Esophagus squamous epithelium (tissue), 4 donors: Measurements from ENCODE around the gene KCNK4.

Source experiments
- POLR2A ChIP-seq, 4 donors: fragments of 450-650 bp; IDR thresholded peaks; one replicate each; pipeline ENCODE4 v1.6.1; 2017; ENCODE audit warnings: antibody characterized with exemption in 4 of 4, mild to moderate bottlenecking in 4 of 4, moderate library complexity in 3 of 4
- TF ChIP-seq, protein P1 (sequence below), 6 experiments: fragments of 450-650 bp in 4 of 6; fragments of 200-600 bp in 2 of 6; sonication (generic) in 2 of 6; IDR thresholded peaks; one replicate each; pipeline ENCODE4 v1.5.1; 2016 to 2019; ENCODE audit warnings: antibody characterized with exemption in 6 of 6, mild to moderate bottlenecking in 4 of 6, moderate library complexity in 4 of 6

DNA sequence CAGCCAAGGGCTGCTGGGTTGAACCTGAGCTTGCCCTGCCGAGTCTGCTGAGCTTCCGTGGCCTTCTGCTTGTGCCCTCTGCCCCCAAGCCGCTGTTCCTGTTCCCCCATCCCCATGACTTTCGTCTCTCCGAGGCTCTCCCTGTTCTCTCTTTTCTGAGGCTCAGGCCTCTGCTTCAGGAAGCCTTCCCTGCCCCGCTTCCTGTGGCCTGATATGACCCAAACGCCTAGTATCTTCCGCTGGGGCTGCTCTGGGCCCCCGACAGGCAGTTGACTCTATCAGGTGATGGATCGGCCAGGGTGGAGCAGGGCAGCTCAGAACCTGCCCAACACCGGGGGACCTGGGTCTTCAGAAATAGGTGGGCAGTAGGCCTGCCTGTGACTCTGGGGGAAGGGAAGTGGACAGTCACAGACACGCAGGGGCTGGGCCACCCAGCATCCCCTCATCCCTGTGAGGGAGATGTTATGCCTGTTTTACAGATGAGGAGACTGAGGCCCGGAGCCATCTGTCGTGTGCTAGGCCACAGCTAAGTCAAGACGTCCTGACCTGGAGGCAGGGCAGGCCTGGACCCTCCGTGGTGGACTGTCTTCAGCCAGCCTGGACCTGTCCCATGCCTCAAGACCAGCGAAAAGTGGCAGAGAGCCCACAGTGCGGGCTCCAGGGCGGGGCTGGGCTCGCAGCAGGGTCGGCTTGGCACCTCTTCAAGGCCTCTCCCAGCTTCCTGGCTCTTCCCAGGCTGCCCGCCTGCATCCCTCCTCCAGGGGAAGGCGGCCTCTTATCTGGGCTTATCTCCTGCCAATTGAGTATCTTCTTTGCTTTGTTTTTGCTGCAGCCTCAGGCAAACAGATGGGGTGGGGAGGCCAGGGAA lies 22.8 kb upstream of the KCNK4 start:
- TF ChIP-seq, protein P1, sequence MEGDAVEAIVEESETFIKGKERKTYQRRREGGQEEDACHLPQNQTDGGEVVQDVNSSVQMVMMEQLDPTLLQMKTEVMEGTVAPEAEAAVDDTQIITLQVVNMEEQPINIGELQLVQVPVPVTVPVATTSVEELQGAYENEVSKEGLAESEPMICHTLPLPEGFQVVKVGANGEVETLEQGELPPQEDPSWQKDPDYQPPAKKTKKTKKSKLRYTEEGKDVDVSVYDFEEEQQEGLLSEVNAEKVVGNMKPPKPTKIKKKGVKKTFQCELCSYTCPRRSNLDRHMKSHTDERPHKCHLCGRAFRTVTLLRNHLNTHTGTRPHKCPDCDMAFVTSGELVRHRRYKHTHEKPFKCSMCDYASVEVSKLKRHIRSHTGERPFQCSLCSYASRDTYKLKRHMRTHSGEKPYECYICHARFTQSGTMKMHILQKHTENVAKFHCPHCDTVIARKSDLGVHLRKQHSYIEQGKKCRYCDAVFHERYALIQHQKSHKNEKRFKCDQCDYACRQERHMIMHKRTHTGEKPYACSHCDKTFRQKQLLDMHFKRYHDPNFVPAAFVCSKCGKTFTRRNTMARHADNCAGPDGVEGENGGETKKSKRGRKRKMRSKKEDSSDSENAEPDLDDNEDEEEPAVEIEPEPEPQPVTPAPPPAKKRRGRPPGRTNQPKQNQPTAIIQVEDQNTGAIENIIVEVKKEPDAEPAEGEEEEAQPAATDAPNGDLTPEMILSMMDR (IDR thresholded peaks at IDR 0.05), result no peak
- no peak for TF ChIP-seq POLR2A (IDR thresholded peaks at IDR 0.05)
